ENCODE results near the gene DOCK7. TPM values are rescaled to one million over a fixed set of nuclear protein-coding genes. Genes with fewer than 3 reads are reported as not detected.

Gene DOCK7
- total and polyA plus RNA-seq, 2 of the 13 experiments (the other 11 are each of a cell fraction or from before 2014, with no cell fraction given): 45.7 to 67.2 TPM

GRCh38 chr1:62436466-62437272, 251.5 kb downstream of the DOCK7 start, which contains the start of gene USP1 (continued):
- peak; percentile 79; the same call in 1 of the 2 replicates for TF ChIP-seq SNAPC4 (CRISPR knock-in tag; IDR thresholded peaks at IDR 0.05)
- no peak; the same call in none of the 2 replicates for TF ChIP-seq ZNF589 (CRISPR knock-in tag; conservative IDR thresholded peaks at IDR 0.05)
- TF ChIP-seq SCMH1 (CRISPR knock-in tag; IDR thresholded peaks at IDR 0.05; ENCODE audit: borderline replicate concordance): no peak
- TF ChIP-seq CREB3 (CRISPR knock-in tag; IDR thresholded peaks at IDR 0.05): peak; percentile 46; the same call in 1 of the 2 replicates
- TF ChIP-seq ATF7 (IDR thresholded peaks at IDR 0.05): no peak
- 0 out of 2 replicates have a peak, but pooled peaks have one; percentile 25 for TF ChIP-seq ATF7 (CRISPR knock-in tag; IDR thresholded peaks at IDR 0.05)
- peak; percentile 91 for TF ChIP-seq TBX3 (IDR thresholded peaks at IDR 0.05; ENCODE audit: borderline replicate concordance)
- TF ChIP-seq NFAT5 (CRISPR knock-in tag; IDR thresholded peaks at IDR 0.05): no peak
- TF ChIP-seq CHCHD3 (CRISPR knock-in tag; IDR thresholded peaks at IDR 0.05): 0 out of 2 replicates have a peak, but pooled peaks have one; percentile 20
- TF ChIP-seq MAX (IDR thresholded peaks at IDR 0.05): peak; percentile 92
- peak; percentile 11; the same call in 1 of the 2 replicates for TF ChIP-seq ZNF441 (CRISPR knock-in tag; IDR thresholded peaks at IDR 0.05; ENCODE audit: borderline replicate concordance)
- no peak; the same call in 1 of the 2 replicates for TF ChIP-seq ZNF788 (CRISPR knock-in tag; IDR thresholded peaks at IDR 0.05; ENCODE audit: borderline replicate concordance)
- 0 out of 2 replicates have a peak, but pooled peaks have one; percentile 6 for TF ChIP-seq MEIS2 (CRISPR knock-in tag; IDR thresholded peaks at IDR 0.05)
- TF ChIP-seq NAIF1 (CRISPR knock-in tag; IDR thresholded peaks at IDR 0.05; ENCODE audit: borderline replicate concordance): peak; percentile 89
- peak; percentile 35 for TF ChIP-seq ZBTB2 (CRISPR knock-in tag; IDR thresholded peaks at IDR 0.05; ENCODE audit: low read depth)

All from HepG2 (cell line).